Ureter (tissue), 1 donor: Measurements from ENCODE around the gene RNF181. TPM values are rescaled to one million over a fixed set of nuclear protein-coding genes. Genes with fewer than 3 reads are reported as not detected.
"Not testable (repeated sequence)": the region's sequence is repeated elsewhere in the genome, so short reads cannot be mapped to it uniquely, and the experiment has no call there.

Experiments
- DNase-seq: peaks from one replicate; pipeline ENCODE4 v3.0.0-alpha.2; 2020; ENCODE audit warnings: low spot score
- total RNA-seq: library from RNA; stranded (reverse); gene quantifications from one replicate; pipeline ENCODE4 v1.2.4, GENCODE V29; 2023
- donor health status: DM: yes; HTN: yes; CAD: no.

The RNF181 gene
- total RNA-seq, 1 donor from 2014 or later = 115 TPM

GRCh38 chr2:85577386-85578242 is 17.9 kb upstream of the RNF181 start, which contains the start of gene VAMP8:
Gene VAMP8, plus strand, starts transcription at chr2:85577586. Its CDS starts 61 bp downstream, at chr2:85577647.
- DNase-seq = peak; percentile 87

- no peak for DNase-seq
Observed at GRCh38 chr2:85578243-85579180, 17.0 kb upstream of the RNF181 start.

- no peak for DNase-seq
Observed at GRCh38 chr2:85579266-85579935, 16.1 kb upstream of the RNF181 start.

GRCh38 chr2:85580206-85580605 is 15.3 kb upstream of the RNF181 start:
- no peak for DNase-seq

GRCh38 chr2:85582492-85582891 is 13.1 kb upstream of the RNF181 start:
- no peak for DNase-seq

- DNase-seq = no peak
Observed at GRCh38 chr2:85583667-85584353, 11.7 kb upstream of the RNF181 start.

- DNase-seq = no peak
Observed at GRCh38 chr2:85584354-85584856, 11.1 kb upstream of the RNF181 start, which contains the start of gene VAMP5. Gene VAMP5, plus strand, starts transcription at chr2:85584431. Its CDS starts 60 bp downstream, at chr2:85584491.

GRCh38 chr2:85584857-85585780 is 10.4 kb upstream of the RNF181 start:
- no peak for DNase-seq

GRCh38 chr2:85585781-85586105 is 9.8 kb upstream of the RNF181 start:
- DNase-seq = no peak

GRCh38 chr2:85588236-85588635 is 7.3 kb upstream of the RNF181 start:
- DNase-seq = no peak

GRCh38 chr2:85588645-85589044 is 6.9 kb upstream of the RNF181 start:
- DNase-seq = no peak

- no peak for DNase-seq
Observed at GRCh38 chr2:85589181-85589580, 6.4 kb upstream of the RNF181 start.

- no peak for DNase-seq
Observed at GRCh38 chr2:85589982-85590791, 5.4 kb upstream of the RNF181 start.

GRCh38 chr2:85590950-85591349 is 4.6 kb upstream of the RNF181 start:
- DNase-seq = no peak

GRCh38 chr2:85591563-85591962 is 4.0 kb upstream of the RNF181 start:
- no peak for DNase-seq

- not testable (repeated sequence) for DNase-seq
Observed at GRCh38 chr2:85592299-85592698, 3.2 kb upstream of the RNF181 start.

- no peak for DNase-seq
Observed at GRCh38 chr2:85593023-85593422, 2.5 kb upstream of the RNF181 start.

GRCh38 chr2:85594715-85595300 is 737 bp upstream of the RNF181 start:
- DNase-seq = no peak

- no peak for DNase-seq
Observed at GRCh38 chr2:85596026-85596333, 435 bp downstream of the RNF181 start.
